ENCODE measurements around the gene AKNA.
A peak's percentile ranks its signal among the peaks of the same experiment; 100 is the strongest.

AKNA gene

GRCh38 chr9:114371973-114372917, 15.5 kb downstream of the AKNA start:
- peaks cover 72 to 94% of the 10 kb centered on the region in 2 donors for H3K4me1 Mint-ChIP-seq
- DNase-seq (no peak), ATAC-seq (replicated peaks) (peak in 1 of 2 donors; percentile 17)
- H3K9me3 Mint-ChIP-seq: peaks cover 2 to 5% of the 10 kb centered on the region in 2 donors
- peak overlapping the region; percentile 66 to 73 for H3K4me3 Mint-ChIP-seq
- H3K27ac Mint-ChIP-seq: peak overlapping the region; percentile 97
- no peaks in the 10 kb centered on the region for H3K27me3 Mint-ChIP-seq
- H3K36me3 Mint-ChIP-seq: peaks cover 74 to 83% of the 10 kb centered on the region in 2 donors

- Mint-ChIP-seq H3K36me3 (peaks cover 72 to 84% of the 10 kb centered on the region in 2 donors), H3K27me3 (no peaks in the 10 kb centered on the region), H3K4me3 (peak overlapping the region; percentile 66 to 73), H3K4me1 (peaks cover 72 to 94% of the 10 kb centered on the region in 2 donors), H3K27ac (peak overlapping the region; percentile 97), H3K9me3 (peaks cover 2 to 5% of the 10 kb centered on the region in 2 donors)
- no peak for ATAC-seq (replicated peaks)
- no peak for DNase-seq
These were observed 16.3 kb downstream of the AKNA start for GRCh38 chr9:114371343-114371944.

GRCh38 chr9:114370968-114371320, 16.8 kb downstream of the AKNA start:
- Mint-ChIP-seq H3K9me3 (peaks cover 2 to 5% of the 10 kb centered on the region in 2 donors), H3K4me1 (peaks cover 76 to 97% of the 10 kb centered on the region in 2 donors), H3K27ac (peak overlapping the region; percentile 97), H3K27me3 (no peaks in the 10 kb centered on the region), H3K4me3 (peak overlapping the region in 1 of 2 donors; percentile 66), H3K36me3 (peaks cover 71 to 85% of the 10 kb centered on the region in 2 donors)
- ATAC-seq (replicated peaks): no peak
- DNase-seq: no peak

GRCh38 chr9:114370251-114370967, 17.4 kb downstream of the AKNA start:
- Mint-ChIP-seq H3K4me3 (peak overlapping the region in 1 of 2 donors; percentile 37), H3K4me1 (peaks cover 76 to 97% of the 10 kb centered on the region in 2 donors), H3K36me3 (peaks cover 69 to 84% of the 10 kb centered on the region in 2 donors), H3K27me3 (no peaks in the 10 kb centered on the region), H3K27ac (peak overlapping the region; percentile 97), H3K9me3 (peaks cover 2 to 5% of the 10 kb centered on the region in 2 donors)
- ATAC-seq (replicated peaks) (no peak), DNase-seq (no peak)

- Mint-ChIP-seq H3K27me3 (no peaks in the 10 kb centered on the region), H3K4me1 (peaks cover 72 to 94% of the 10 kb centered on the region in 2 donors), H3K27ac (peak overlapping the region; percentile 90), H3K4me3 (peak overlapping the region in 1 of 2 donors; percentile 42), H3K36me3 (peaks cover 67 to 81% of the 10 kb centered on the region in 2 donors), H3K9me3 (peaks cover 6 to 10% of the 10 kb centered on the region in 2 donors)
- ATAC-seq (replicated peaks) (no peak), DNase-seq (no peak)
These were observed 18.3 kb downstream of the AKNA start for GRCh38 chr9:114369216-114370130.

GRCh38 chr9:114367772-114368569, 19.8 kb downstream of the AKNA start:
- Mint-ChIP-seq H3K4me3 (peak overlapping the region; percentile 48 to 63), H3K36me3 (peaks cover 65 to 79% of the 10 kb centered on the region in 2 donors), H3K9me3 (peaks cover 6 to 10% of the 10 kb centered on the region in 2 donors), H3K27me3 (no peaks in the 10 kb centered on the region), H3K4me1 (peaks cover 73 to 94% of the 10 kb centered on the region in 2 donors), H3K27ac (peak overlapping the region; percentile 90)
- DNase-seq (no peak), ATAC-seq (replicated peaks) (no peak)

- ATAC-seq (replicated peaks): no peak
- Mint-ChIP-seq H3K27ac (peak overlapping the region; percentile 90), H3K9me3 (peaks cover 6 to 10% of the 10 kb centered on the region in 2 donors), H3K27me3 (no peaks in the 10 kb centered on the region), H3K36me3 (peaks cover 59 to 73% of the 10 kb centered on the region in 2 donors), H3K4me3 (peak overlapping the region; percentile 34 to 63), H3K4me1 (peaks cover 68 to 91% of the 10 kb centered on the region in 2 donors)
- no peak for DNase-seq
These were observed 20.4 kb downstream of the AKNA start for GRCh38 chr9:114367366-114367765.

GRCh38 chr9:114366334-114367128, 21.3 kb downstream of the AKNA start:
- peak; percentile 70 to 73 for ATAC-seq (replicated peaks)
- Mint-ChIP-seq H3K4me3 (peak overlapping the region; percentile 56 to 63), H3K9me3 (peaks cover 6 to 10% of the 10 kb centered on the region in 2 donors), H3K36me3 (peaks cover 55 to 71% of the 10 kb centered on the region in 2 donors), H3K27ac (peak overlapping the region; percentile 90), H3K27me3 (no peaks in the 10 kb centered on the region), H3K4me1 (peaks cover 60 to 83% of the 10 kb centered on the region in 2 donors)
- DNase-seq: no peak

GRCh38 chr9:114365194-114365593, 22.6 kb downstream of the AKNA start:
- H3K4me1 Mint-ChIP-seq: peaks cover 61 to 80% of the 10 kb centered on the region in 2 donors
- H3K9me3 Mint-ChIP-seq: peaks cover 6 to 10% of the 10 kb centered on the region in 2 donors
- H3K36me3 Mint-ChIP-seq: peaks cover 60 to 75% of the 10 kb centered on the region in 2 donors
- no peaks in the 10 kb centered on the region for H3K27me3 Mint-ChIP-seq
- no peak overlapping the region for H3K27ac Mint-ChIP-seq
- ATAC-seq (replicated peaks) (no peak), DNase-seq (no peak)
- H3K4me3 Mint-ChIP-seq: no peak overlapping the region

GRCh38 chr9:114364134-114365041, 23.4 kb downstream of the AKNA start:
- Mint-ChIP-seq H3K27ac (peak overlapping the region; percentile 88), H3K9me3 (peaks cover 4 to 6% of the 10 kb centered on the region in 2 donors), H3K27me3 (no peaks in the 10 kb centered on the region), H3K36me3 (peaks cover 60 to 75% of the 10 kb centered on the region in 2 donors), H3K4me1 (peaks cover 57 to 77% of the 10 kb centered on the region in 2 donors), H3K4me3 (peak overlapping the region; percentile 48 to 69)
- DNase-seq (no peak), ATAC-seq (replicated peaks) (peak; percentile 57 to 73)

- Mint-ChIP-seq H3K9me3 (peaks cover 4 to 5% of the 10 kb centered on the region in 2 donors), H3K27ac (peak overlapping the region; percentile 76), H3K4me3 (peak overlapping the region in 1 of 2 donors; percentile 22), H3K4me1 (peaks cover 53 to 70% of the 10 kb centered on the region in 2 donors), H3K27me3 (no peaks in the 10 kb centered on the region), H3K36me3 (peaks cover 65 to 74% of the 10 kb centered on the region in 2 donors)
- DNase-seq (no peak), ATAC-seq (replicated peaks) (no peak)
These were observed 24.4 kb downstream of the AKNA start for GRCh38 chr9:114363424-114363823.
